Kidney epithelial cell (primary cell): ENCODE measurements around the gene DHX8. TPM values are rescaled to one million over a fixed set of nuclear protein-coding genes. Genes with fewer than 3 reads are reported as not detected.

Experiments
- DNase-seq: peaks from one replicate; pipeline ENCODE4 v3.0.0-alpha.2; 2010; ENCODE audit warnings: low read depth
- H3K27me3 ChIP-seq: 2 replicates; pipeline ENCODE4 v1.6.0; 2011; ENCODE audit warnings: low read length; ENCODE audit not compliant: control insufficient read depth, insufficient read depth
- H3K36me3 ChIP-seq: 2 replicates; pipeline ENCODE4 v1.5.1; 2011; ENCODE audit warnings: low read length; ENCODE audit not compliant: control insufficient read depth, insufficient read depth
- H3K4me3 ChIP-seq: 2 replicates; pipeline ENCODE4 v1.5.1; 2011; ENCODE audit warnings: low read depth, mild to moderate bottlenecking, control low read depth, low read length
- CTCF ChIP-seq: IDR thresholded peaks from 2 replicates; pipeline ENCODE4 v1.5.1; 2011; ENCODE audit warnings: mild to moderate bottlenecking, moderate library complexity, low read length, control low read depth, inconsistent platforms; ENCODE audit not compliant: insufficient read depth, poor library complexity, severe bottlenecking
- total RNA-seq: library from RNA; depleted of rRNA; stranded (reverse); fragments of >200 nt; gene quantifications from 2 replicates; pipeline ENCODE4 v1.2.3, GENCODE V29; 2015

The DHX8 gene
- total RNA-seq, 1 donor from 2014 or later, result 29.9 TPM

GRCh38 chr17:43531955-43532354, 48.2 kb downstream of the DHX8 start:
- DNase-seq, result no peak
- H3K4me3 ChIP-seq, result no peak overlapping the region
- TF ChIP-seq CTCF, result no peak
- H3K36me3 ChIP-seq, result no peaks in the 10 kb centered on the region
- H3K27me3 ChIP-seq, result no peaks in the 10 kb centered on the region

- DNase-seq, result no peak
- Histone ChIP-seq H3K36me3 (no peaks in the 10 kb centered on the region), H3K4me3 (no peak overlapping the region), H3K27me3 (no peaks in the 10 kb centered on the region)
- TF ChIP-seq CTCF, result no peak
Observed at GRCh38 chr17:43532581-43532980, 48.8 kb downstream of the DHX8 start.

GRCh38 chr17:43533699-43534098, 49.9 kb downstream of the DHX8 start:
- Histone ChIP-seq H3K4me3 (no peak overlapping the region), H3K27me3 (no peaks in the 10 kb centered on the region), H3K36me3 (no peaks in the 10 kb centered on the region)
- no peak for DNase-seq
- TF ChIP-seq CTCF, result no peak

- no peak for TF ChIP-seq CTCF
- H3K27me3 ChIP-seq, result no peaks in the 10 kb centered on the region
- DNase-seq, result no peak
- H3K4me3 ChIP-seq, result no peak overlapping the region
- H3K36me3 ChIP-seq, result no peaks in the 10 kb centered on the region
Observed at GRCh38 chr17:43534909-43535308, 51.1 kb downstream of the DHX8 start.

GRCh38 chr17:43536236-43536992, 52.6 kb downstream of the DHX8 start:
- no peak overlapping the region for H3K4me3 ChIP-seq
- no peaks in the 10 kb centered on the region for H3K36me3 ChIP-seq
- no peak for DNase-seq
- no peaks in the 10 kb centered on the region for H3K27me3 ChIP-seq
- no peak for TF ChIP-seq CTCF

- H3K27me3 ChIP-seq, result no peaks in the 10 kb centered on the region
- H3K4me3 ChIP-seq, result no peak overlapping the region
- no peak for DNase-seq
- no peak for TF ChIP-seq CTCF
- H3K36me3 ChIP-seq, result no peaks in the 10 kb centered on the region
Observed at GRCh38 chr17:43540821-43541674, 57.3 kb downstream of the DHX8 start.
